ENCODE results near the gene LRP1B.

DNA sequence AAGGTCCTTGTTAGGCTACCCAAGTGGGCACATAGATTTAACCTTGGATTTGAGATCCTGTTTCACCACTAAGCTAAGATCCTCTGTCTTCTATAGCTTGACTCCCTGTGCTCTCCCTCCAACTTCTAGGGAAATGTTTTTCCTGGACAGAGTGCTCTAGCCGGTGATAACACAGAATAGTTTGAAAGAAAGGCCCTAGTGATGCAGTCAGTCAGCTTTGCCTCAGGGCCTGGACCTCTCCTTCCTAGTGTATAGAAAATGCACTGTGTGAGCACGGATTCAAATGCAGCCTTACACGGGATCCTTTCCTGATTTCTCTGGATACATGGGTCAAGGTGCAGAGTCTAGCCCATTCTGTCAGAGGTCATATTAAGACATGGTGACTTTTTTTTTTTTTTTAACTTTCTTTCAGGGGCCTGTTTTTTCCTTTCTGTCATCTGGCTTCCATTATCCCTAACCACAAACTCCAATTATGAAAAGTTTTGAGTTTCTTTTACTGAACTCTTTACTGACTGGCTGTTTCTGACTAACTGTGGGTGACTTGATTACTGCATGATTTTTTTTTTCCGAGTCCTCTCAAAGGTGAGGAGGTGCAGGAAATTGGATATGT lies 122.6 kb downstream of the LRP1B start:
- TF ChIP-seq TAF1 (IDR thresholded peaks at IDR 0.05; ENCODE audit: low read depth) (no peak), RAD21 (IDR thresholded peaks at IDR 0.05; ENCODE audit: low read depth) (no peak), YY1 (IDR thresholded peaks at IDR 0.05; ENCODE audit: low read depth) (no peak), CREB1 (IDR thresholded peaks at IDR 0.05; ENCODE audit: low read depth) (no peak)
- TF ChIP-seq, protein P1, sequence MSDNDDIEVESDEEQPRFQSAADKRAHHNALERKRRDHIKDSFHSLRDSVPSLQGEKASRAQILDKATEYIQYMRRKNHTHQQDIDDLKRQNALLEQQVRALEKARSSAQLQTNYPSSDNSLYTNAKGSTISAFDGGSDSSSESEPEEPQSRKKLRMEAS (IDR thresholded peaks at IDR 0.05), result no peak

Measured in Ishikawa (cell line).